Natural killer cell (primary cell): ENCODE measurements around the gene TCF7. TPM values are rescaled to one million over a fixed set of nuclear protein-coding genes. Genes with fewer than 3 reads are reported as not detected.

Experiments used
- ATAC-seq, 3 donors: fragments of 150-1000 bp in 2 of 3; fragments of 200-7000 bp in 1 of 3; cut with Tn5 transposase; 1 replicate in 1 of 3; 2 replicates in 2 of 3; pipeline ENCODE4 v1.10.0; 2021; ENCODE audit warnings: mild to moderate bottlenecking in 2 of 3, moderate library complexity in 2 of 3
- DNase-seq, 2 donors: peaks; one replicate each; pipeline versions ENCODE4 v3.0.0 to v3.0.0-alpha.2; 2013 to 2021; ENCODE audit warnings: mixed read lengths in 1 of 2
- H3K27ac ChIP-seq: one replicate; pipeline ENCODE4 v1.5.1; 2013; ENCODE audit warnings: mild to moderate bottlenecking, low read length
- H3K27me3 ChIP-seq: one replicate; pipeline ENCODE4 v1.6.1; 2013; ENCODE audit warnings: low read length; ENCODE audit not compliant: control insufficient read depth, insufficient read depth
- H3K36me3 ChIP-seq: one replicate; pipeline ENCODE4 v1.6.1; 2013; ENCODE audit warnings: low read length; ENCODE audit not compliant: control insufficient read depth, insufficient read depth
- H3K4me1 ChIP-seq: one replicate; pipeline ENCODE4 v1.6.1; 2013; ENCODE audit warnings: low read length; ENCODE audit not compliant: control insufficient read depth, insufficient read depth
- H3K4me3 ChIP-seq: one replicate; pipeline ENCODE4 v1.5.1; 2013; ENCODE audit warnings: low read length
- H3K9me3 ChIP-seq: one replicate; pipeline ENCODE4 v1.6.1; 2013; ENCODE audit warnings: low read length; ENCODE audit not compliant: control insufficient read depth, insufficient read depth
- H3K27ac Mint-ChIP-seq, 2 donors: one replicate each; pipeline ENCODE4 v1.8.0; 2022; ENCODE audit warnings: mild to moderate bottlenecking in 2 of 2, mixed read lengths in 2 of 2, moderate library complexity in 1 of 2
- H3K27me3 Mint-ChIP-seq, 2 donors: one replicate each; pipeline ENCODE4 v1.8.0; 2022; ENCODE audit warnings: low read depth in 2 of 2, mixed read lengths in 2 of 2
- H3K36me3 Mint-ChIP-seq: one replicate; pipeline ENCODE4 v1.8.0; 2022; ENCODE audit warnings: mixed read lengths
- H3K4me1 Mint-ChIP-seq, 2 donors: one replicate each; pipeline ENCODE4 v1.8.0; 2022; ENCODE audit warnings: mixed read lengths in 2 of 2
- H3K4me3 Mint-ChIP-seq: one replicate; pipeline ENCODE4 v1.8.0; 2022; ENCODE audit warnings: mild to moderate bottlenecking, moderate library complexity, mixed read lengths
- H3K9me3 Mint-ChIP-seq, 2 donors: one replicate each; pipeline ENCODE4 v1.8.0; 2022; ENCODE audit warnings: mixed read lengths in 2 of 2
- CTCF ChIP-seq: fragments of 200-600 bp; IDR thresholded peaks from one replicate; pipeline ENCODE4 v1.8.0; 2022; ENCODE audit warnings: antibody characterized with exemption
- WGBS: methylation state at CpG from one replicate; pipeline ENCODE4 v1.1.7; 2013; ENCODE audit warnings: missing lambda C conversion rate; ENCODE audit not compliant: insufficient coverage; 5-methylcytosine and 5-hydroxymethylcytosine counted together
- intact Hi-C: fragments of 100-400 bp; cut with micrococcal nuclease; formaldehyde crosslinking; loops from one replicate; pipeline ENCODE4 v1.14.2; 2022
- total RNA-seq, 4 donors: library from RNA; stranded (reverse); fragments of 120-200 nt in 1 of 4; gene quantifications; one replicate each; pipeline versions ENCODE4 v1.2.3 to v1.2.4, GENCODE V29; 2013 to 2022

Gene TCF7
- total RNA-seq, 3 donors from 2014 or later (not counting 1 experiment from before 2014, with no cell fraction given), result 97.7 to 203 (median 158) TPM

- no peaks in the 10 kb centered on the region for H3K36me3 Mint-ChIP-seq
- no peak for TF ChIP-seq CTCF
- no peak for ATAC-seq
- intact Hi-C loops, result loop anchor here (2.0 kb wide), 2 partner anchors 19 to 33 kb away; partner anchors contain the start of gene TCF7
- no peaks in the 10 kb centered on the region for H3K27me3 Mint-ChIP-seq
- Histone ChIP-seq H3K9me3 (no peaks in the 10 kb centered on the region), H3K27me3 (no peaks in the 10 kb centered on the region), H3K4me3 (no peak overlapping the region), H3K27ac (peak overlapping the region; percentile 98), H3K36me3 (peaks cover 51% of the 10 kb centered on the region), H3K4me1 (peaks cover 100% of the 10 kb centered on the region)
- H3K27ac Mint-ChIP-seq, result peak overlapping the region; percentile 98
- H3K9me3 Mint-ChIP-seq, result no peaks in the 10 kb centered on the region
- WGBS, result 98% methylated on average over 6 of the region's 6 CpGs
- peaks cover 52 to 88% of the 10 kb centered on the region in 2 donors for H3K4me1 Mint-ChIP-seq
- DNase-seq, result peak in 1 of 2 donors; percentile 14
- no peak overlapping the region for H3K4me3 Mint-ChIP-seq
Measured at GRCh38 chr5:134133995-134134541, 19.6 kb downstream of the TCF7 start.

- Mint-ChIP-seq H3K27ac (peak overlapping the region; percentile 98), H3K4me1 (peaks cover 44 to 85% of the 10 kb centered on the region in 2 donors), H3K27me3 (no peaks in the 10 kb centered on the region), H3K36me3 (no peaks in the 10 kb centered on the region), H3K9me3 (no peaks in the 10 kb centered on the region), H3K4me3 (peak overlapping the region; percentile 18)
- H3K27ac ChIP-seq, result peak overlapping the region; percentile 68
- intact Hi-C loops, result no loop called here
- WGBS, result 93% methylated on average over 7 of the region's 7 CpGs
- H3K9me3 ChIP-seq, result no peaks in the 10 kb centered on the region
- H3K27me3 ChIP-seq, result no peaks in the 10 kb centered on the region
- no peak for ATAC-seq
- no peak overlapping the region for H3K4me3 ChIP-seq
- no peak for DNase-seq
- peaks cover 100% of the 10 kb centered on the region for H3K4me1 ChIP-seq
- H3K36me3 ChIP-seq, result peaks cover 60% of the 10 kb centered on the region
- no peak for TF ChIP-seq CTCF
Measured at GRCh38 chr5:134135091-134135655, 20.7 kb downstream of the TCF7 start.

- H3K36me3 Mint-ChIP-seq, result no peaks in the 10 kb centered on the region
- H3K27me3 Mint-ChIP-seq, result no peaks in the 10 kb centered on the region
Measured at GRCh38 chr5:134136221-134136631, 21.7 kb downstream of the TCF7 start.

More at GRCh38 chr5:134136221-134136631, 21.7 kb downstream of the TCF7 start:
- Mint-ChIP-seq H3K9me3 (no peaks in the 10 kb centered on the region), H3K4me3 (peak overlapping the region; percentile 18), H3K4me1 (peaks cover 45 to 85% of the 10 kb centered on the region in 2 donors), H3K27ac (peak overlapping the region; percentile 98)
- Histone ChIP-seq H3K4me3 (no peak overlapping the region), H3K36me3 (peaks cover 69% of the 10 kb centered on the region), H3K27me3 (no peaks in the 10 kb centered on the region), H3K4me1 (peaks cover 100% of the 10 kb centered on the region), H3K9me3 (no peaks in the 10 kb centered on the region), H3K27ac (peak overlapping the region; percentile 68)
- no peak for TF ChIP-seq CTCF
- WGBS, result 89% methylated on average over 2 of the region's 2 CpGs
- DNase-seq (no peak), ATAC-seq (no peak)
- intact Hi-C loops, result no loop called here
